ENCODE measurements around the gene PRODH2.

The PRODH2 gene

DNA sequence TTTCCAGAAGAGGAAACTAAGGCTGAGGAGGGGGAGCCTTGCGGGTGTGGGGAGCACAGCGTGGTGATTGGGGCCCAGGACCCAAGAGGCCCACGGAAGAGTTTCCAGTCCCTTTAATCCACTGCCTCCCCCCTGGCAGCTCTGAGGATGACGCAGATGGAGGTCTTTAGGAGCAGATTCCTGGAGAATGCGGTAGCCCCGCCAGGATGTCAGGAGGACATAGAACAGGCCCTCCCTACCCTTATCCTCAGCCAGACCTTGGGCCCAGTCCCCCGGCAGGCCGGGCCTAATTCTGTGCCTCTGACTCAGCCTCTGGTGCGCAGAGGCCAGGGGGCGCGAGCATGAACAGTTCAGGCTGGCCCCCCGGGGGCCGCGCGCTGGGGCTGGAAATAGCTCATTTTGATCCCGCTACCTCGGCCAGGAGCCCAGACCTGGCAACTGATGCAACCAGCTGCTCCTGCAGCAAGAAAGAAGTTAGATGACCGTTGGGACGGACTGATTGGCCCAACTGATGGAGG, 55.4 kb downstream of the PRODH2 start:
- DNase-seq = no peak

DNA sequence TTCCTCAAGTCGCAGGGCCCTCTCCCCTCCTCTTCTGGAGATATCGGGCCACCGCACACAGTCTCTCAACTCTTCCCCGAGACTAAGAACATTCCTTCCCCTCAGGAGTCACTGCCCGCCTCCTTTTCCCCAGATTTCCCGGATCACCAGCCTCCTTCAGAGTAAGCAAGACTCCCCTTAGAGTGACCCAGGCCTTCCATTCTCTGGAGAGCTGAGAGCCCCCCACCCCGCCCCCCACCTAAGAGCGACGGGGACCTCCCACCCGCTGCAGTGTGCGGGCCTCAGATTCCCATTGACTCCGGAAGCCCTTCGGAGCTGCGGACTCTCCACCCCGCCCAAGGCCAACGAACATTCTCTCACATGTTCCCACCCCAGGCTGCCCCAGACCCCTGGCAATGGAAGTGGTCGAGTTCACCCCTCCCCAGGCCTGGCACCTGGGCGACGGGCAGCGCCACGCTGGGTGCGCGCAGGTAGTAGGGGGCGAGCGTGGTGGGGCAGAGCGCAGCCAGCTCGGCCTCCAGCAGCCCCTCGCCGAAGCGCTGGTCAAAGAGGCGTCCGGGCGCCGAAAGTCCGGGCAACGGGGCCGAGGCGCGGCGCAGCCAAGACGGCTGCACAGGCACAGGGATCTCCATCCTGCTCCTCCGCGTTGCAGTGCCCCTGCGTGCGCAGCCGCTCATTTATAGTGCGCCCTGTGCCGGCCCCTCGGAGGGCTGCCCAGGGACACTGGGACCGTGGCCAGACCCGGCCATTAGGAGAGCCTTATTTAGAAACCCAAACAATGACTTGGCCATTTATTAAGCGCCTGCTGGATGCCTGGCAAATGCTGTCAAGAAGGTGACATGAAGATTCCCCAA, 56.0 kb downstream of the PRODH2 start, which contains the start of gene HSPB6:
TSS of gene HSPB6 (minus strand) at position 653 of the 854 bp plus-strand sequence. CDS start at position 632, 21 bp downstream.
- DNase-seq = peak; percentile 47

DNA sequence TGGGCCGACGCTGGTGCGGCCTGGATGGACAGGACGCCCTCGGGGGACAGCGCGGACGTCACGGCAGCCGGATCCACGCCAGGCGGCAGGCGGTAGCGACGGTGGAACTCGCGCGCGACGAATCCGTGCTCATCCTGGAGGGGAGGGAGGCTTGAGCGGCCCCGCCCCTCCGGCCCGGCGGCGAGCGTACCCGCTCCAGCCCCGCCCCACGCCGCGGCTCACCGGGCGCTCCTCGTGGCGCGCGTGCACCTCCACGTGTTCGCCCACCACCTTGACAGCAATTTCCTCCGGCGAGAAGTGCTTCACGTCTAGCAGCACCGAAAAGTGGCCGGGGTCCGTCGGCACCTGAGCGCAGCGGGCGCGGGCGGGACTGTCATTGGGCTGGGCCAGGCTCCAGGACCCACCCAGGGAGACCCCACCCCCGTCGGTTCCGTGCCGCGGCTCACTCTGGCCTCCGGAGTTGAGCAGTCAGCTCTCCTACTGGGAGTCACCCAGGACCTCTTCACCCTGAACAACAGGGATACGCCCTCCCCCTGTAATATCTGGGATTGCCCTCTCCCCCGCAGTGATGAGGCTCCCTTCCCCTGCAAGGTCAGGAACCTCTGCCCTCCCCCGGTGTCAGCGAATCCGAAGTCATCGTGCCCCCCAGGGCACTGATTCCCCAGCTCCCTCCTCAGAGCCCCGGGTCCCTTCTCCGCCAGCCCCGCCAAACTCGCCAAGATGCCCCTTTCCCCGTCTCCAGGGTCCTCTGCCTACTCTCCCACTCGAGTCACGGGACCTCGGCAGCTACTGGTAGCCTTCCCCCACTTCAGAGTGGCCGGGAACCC, 56.9 kb downstream of the PRODH2 start:
- DNase-seq = no peak

DNA sequence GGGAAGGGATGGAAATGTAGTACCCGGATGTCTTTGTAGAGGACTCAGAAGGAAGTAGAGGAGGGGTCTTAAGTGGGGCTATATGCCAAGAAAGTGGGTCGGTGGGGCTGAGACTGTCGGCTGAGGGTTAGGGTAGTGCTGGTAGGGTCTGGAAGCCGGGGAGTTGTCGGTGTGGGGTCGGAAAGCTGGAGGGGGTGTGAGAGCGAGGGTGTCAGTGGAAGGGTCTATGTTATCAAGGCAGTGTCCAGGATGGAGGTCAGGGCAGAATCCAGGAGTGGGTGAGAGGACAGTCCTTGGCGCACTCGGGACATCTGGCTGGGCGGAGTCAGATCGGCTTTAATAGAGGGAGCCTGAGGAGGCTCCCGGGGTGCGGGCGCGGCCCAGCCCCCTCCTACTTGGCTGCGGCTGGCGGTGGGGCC, 57.5 kb downstream of the PRODH2 start:
- no peak for DNase-seq

DNA sequence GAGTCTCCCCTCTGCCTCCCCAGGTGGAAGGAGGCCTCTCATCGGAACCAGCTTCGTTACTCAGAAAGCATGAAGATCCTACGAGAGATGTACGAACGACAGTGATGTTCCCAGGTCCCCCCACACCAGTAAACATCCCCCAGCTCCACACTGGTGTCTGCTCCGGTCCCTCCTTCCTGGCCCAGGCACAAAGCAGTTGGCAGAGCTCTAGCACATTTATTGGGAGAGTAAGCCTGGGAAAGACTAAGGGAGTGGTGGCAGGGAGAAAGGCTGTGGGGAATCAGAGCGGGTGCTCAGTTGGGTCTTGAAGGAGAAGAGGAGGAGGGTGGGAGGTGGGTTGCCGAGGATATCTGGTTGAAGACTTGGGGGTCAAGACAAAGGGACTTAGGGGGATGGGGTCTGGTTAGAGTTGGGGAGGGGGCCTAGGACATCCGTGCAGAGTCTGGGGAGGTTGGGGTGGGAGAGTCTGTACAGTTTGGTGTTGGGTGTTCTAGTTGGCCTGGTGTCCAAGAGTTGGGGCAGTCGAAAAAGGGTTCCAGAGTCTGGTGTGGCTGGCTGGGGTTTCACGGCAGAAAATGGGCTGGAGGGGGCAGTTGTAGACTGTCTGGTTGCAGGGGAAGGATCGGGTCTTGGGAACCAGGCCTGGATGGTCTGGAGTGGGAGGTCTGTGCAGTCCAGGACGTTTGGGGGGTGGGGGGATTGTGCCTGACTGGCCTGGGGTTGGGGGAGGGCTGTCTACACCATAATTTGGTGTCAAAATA, 58.1 kb downstream of the PRODH2 start:
- DNase-seq = no peak

DNA sequence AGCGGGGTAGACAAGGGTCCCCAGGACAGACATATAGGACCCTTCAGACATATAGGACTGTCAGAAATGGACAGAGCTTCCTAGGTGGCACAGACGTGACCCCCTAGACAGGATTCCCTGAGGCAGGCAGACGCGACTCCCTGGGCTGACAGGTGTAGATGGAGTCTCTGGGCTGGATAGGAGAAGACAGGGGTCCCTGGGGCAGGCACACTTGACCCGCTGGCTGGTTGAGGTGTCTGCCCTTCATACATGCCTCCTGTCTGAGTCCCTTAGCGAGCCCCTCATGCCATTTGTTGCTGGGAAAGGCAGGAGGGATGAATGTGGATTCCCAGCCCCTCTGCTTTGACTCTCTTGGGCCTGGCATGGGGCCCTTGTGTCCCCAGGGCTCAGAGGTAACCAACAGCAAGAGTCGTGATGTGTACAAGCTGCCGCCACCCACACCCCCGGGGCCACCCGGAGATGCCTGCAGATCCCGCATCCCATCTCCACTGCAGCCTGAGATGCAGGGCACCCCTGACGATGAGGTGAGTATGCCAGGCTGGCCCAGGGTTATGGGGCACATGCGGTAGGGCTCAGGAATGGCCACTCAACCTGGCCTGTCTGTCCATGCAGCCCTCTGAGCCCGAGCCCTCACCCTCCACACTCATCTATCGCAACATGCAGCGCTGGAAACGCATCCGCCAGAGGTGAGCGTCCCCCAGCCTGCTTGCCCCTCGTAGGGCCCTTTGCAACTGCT, 58.8 kb downstream of the PRODH2 start:
- no peak for DNase-seq

DNA sequence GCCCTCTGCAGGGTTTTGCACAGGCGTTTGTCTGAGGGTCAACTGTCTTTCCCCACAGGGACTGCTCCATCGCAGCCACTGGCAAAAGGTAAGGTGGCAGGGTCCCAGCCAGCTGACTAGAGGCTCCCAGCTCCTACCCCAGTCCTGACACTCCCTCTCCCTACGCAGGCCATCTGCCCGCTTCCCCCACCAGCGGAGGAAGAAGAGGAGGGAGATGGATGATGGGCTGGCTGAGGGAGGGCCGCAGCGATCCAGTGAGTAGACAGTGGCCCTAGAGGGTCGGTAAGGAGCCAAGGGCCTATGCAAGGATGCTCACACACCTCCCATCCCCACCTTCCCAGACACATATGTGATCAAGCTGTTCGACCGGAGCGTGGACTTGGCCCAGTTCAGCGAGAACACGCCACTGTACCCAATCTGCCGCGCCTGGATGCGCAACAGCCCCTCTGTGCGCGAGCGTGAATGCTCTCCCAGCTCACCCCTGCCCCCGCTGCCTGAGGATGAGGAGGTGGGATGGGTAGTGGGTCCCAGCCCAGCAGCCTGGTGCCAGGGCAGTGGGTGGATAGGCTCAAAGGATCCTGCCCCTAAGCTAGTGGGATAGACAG, 59.8 kb downstream of the PRODH2 start:
- DNase-seq = no peak

DNA sequence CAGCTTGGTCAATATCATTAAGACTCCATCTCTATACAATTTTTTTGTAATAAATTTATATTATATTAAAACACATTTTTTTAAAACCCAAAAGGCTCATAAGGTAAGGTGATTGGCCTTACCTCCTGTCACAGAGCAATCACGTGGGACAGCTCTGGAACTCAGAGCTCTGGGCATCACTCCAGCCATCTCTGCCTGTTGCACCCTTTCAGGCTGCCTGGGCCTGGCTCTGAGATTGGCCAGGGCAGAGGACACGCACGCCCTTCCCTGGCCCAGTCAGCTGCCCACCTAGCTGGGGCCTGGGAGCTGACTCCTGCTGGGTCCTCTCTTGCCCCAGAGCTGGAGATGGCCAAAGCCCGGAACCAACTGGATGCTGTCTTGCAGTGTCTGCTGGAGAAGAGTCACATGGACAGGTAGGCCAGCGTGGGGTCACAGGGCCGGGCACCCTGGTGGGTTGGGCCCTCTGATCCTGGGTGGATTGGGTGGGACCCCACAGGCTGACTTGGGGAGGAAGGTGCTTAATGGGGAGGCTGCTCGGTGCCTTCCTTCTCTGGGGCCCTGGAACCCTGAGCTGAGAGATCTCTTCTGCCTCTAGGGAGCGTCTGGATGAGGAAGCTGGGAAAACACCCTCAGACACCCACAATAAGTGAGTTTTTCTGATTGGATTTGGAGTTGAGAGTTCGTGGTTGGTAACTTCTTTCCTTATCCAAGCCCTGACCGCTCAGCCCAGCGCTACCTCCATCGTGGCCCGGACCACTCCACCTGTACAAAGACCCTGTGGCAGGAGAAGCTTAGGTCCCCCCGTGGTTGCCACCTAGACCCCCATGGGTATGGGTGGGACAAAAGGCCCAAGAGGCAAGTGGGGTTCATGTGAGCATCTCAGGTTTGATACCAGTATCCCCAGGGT, 60.6 kb downstream of the PRODH2 start:
- DNase-seq = no peak

DNA sequence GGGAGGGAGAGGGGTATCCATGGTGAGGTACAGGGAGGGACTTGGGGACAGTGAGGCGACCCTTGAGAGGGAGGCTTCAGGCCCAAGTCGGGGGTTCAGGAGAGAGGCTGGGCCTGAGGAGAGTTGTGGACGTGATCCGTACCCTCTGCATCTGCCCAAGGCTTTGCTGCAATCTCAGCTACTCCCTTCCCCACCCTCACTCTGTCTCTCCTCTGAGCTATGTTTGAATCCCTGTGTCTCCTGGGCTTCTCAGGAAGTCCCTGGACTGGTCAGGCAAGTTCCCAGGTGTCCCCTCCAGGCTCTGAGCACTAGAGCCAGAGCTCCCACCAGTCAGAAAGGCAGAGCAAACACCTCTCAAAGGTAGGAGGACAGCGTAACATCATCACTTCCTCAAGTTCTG, 62.5 kb downstream of the PRODH2 start:
- DNase-seq = no peak
